GM08714 (cell line): ENCODE measurements around the gene HMOX2.
A peak's percentile ranks its signal among the peaks of the same experiment; 100 is the strongest.

ENCODE experiments used
- H3K4me3 ChIP-seq: fragments of 200-500 bp; sonication (Bioruptor generic); 2 replicates; pipeline ENCODE4 v1.5.1; 2014; ENCODE audit warnings: mild to moderate bottlenecking, low read length, inconsistent platforms
- ZNF274 ChIP-seq: IDR thresholded peaks from 2 replicates; pipeline ENCODE4 v1.6.1; 2012; ENCODE audit warnings: mild to moderate bottlenecking, low read depth, low read length

Gene HMOX2, protein sequence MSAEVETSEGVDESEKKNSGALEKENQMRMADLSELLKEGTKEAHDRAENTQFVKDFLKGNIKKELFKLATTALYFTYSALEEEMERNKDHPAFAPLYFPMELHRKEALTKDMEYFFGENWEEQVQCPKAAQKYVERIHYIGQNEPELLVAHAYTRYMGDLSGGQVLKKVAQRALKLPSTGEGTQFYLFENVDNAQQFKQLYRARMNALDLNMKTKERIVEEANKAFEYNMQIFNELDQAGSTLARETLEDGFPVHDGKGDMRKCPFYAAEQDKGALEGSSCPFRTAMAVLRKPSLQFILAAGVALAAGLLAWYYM

DNA sequence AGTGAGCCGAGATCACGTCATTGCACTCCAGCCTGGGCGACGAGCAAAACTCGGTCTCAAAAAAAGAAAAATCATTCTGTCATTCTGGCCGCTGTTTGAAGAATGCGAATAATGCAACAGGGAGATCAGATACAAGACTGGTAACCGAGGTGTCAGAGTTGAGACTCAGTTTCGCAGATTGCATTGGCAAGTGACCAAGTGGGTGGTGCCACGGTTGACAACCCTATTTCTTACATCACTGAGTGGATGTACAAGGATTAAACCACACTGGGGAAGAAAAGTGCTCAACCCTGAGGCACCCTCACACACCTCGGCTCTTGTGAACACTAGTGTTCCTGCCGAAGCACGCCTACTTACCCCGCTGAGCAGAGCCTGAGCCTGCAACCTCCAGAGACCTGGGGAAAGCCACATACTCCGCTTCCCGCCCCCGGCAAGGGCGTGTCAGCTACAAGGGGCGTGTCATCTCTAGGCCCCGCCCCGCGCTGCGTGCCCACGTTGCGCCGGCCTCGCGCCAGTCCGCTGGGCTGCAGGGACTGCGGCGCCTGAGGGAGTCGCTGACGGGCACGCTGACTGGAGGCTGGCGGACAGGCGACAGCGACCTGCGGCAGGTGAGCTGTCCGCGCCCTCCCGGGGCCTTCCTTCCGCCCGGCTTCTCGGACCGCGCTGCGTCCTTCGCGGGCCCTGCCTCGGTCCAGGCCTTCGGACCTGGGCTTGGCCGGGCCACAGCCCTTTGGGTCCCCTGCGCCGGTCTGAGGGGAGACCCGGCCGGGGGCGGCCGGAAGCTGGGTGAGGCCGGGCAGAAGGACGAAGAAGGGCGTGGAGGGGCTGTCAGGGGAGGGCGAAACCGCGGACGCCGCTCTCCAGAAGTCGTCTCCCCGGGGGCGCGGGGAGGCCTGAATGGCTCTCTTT is at the start of gene HMOX2:
Gene HMOX2 (plus strand): TSS at position 519 of the 909 bp plus-strand sequence. CDS start 29,127 bp downstream, outside the sequence.
- TF ChIP-seq ZNF274 = no peak

DNA sequence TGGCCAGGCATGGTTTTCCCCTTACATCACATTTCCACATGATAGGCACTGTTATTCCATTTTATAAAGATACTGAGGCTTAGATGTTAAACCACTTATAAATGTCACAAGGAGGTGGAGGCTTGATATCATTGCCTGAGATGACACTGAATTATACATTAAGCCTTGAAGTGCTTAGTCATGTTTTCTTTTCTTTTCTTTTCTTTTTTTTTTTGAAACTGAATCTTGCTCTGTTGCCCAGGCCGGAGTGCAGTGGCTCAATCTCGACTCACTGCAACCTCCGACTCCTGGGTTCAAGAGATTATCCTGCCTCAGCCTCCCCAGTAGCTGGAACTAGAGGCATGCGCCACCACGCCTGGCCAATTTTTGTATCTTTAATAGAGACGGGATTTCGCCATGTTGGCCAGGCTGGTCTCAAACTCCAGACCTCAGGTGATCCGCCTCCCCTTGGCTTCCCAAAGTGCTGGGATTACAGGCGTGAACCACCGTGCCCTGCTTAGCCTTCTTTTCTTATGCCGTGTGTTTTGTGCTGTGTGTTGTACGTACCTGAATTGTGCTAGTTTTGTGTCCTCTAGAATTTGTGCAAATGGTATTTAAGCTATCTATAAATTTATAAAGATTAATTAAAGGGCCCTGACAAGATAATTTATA is 49.4 kb upstream of the HMOX2 start:
- peak overlapping the region; percentile 89 for H3K4me3 ChIP-seq
- TF ChIP-seq ZNF274 = no peak

More for the DNA sequence above, at the start of gene HMOX2:
- peak within 1 kb of the TSS; percentile 89 for H3K4me3 ChIP-seq

DNA sequence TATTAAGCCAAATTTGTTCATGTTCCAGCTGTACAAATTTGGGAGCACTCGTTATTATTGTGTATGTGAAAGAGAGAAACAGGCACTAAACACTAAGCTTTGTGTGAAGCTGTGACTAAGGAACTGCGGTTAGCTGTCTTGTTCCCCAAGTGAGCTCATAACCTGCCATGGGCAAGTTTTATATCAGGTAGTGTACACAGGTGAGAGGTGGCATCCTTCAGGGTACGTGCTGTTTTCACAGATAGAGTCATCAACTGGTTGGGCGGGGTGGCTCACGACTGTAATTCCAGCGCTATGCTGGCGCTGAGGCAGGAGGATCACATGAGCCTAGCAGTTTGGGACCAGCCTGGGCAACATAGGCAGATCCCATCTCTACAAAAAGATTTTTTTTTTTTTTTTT is 47.7 kb upstream of the HMOX2 start:
- TF ChIP-seq ZNF274 = no peak
- no peak overlapping the region for H3K4me3 ChIP-seq

DNA sequence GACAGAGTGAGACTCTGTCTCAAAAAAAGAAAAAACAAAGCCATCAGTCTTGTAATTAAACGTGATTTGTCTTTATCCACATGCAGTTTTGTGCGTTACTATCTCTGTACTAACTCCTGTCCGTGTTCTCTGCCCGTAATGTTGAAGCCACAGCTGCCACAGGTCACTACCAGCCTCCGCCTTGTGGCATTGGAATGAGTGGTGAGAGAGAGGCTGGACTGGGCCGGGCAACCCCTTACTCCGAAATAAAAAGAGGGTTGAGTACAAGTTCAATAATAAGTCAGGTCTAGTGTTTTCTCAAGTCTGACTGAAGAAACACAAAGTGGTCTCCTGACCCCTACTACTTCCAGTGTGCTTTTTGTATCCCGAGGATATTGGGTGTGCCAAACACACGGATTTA is 45.2 kb upstream of the HMOX2 start:
- no peak overlapping the region for H3K4me3 ChIP-seq
- no peak for TF ChIP-seq ZNF274

DNA sequence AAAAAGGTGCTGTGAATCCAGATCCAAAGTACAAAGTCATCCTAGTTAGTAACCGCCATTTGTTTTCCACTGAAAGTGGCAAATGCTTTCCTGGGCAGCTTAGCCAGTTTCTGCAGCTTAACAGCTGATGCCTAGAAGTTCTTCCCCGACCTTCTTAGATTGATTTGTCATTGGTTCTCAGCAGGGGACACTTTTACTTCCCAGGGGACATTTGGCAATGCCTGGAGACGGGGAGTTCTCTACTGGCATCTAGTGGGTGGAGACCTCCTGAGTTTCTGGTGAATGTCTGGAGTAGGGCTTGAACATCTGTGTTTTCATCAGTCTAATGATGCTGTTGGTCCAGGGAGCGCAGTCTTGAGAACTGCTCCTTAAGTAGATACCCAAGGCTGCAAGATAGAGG is 43.0 kb upstream of the HMOX2 start:
- no peak for TF ChIP-seq ZNF274
- no peak overlapping the region for H3K4me3 ChIP-seq

DNA sequence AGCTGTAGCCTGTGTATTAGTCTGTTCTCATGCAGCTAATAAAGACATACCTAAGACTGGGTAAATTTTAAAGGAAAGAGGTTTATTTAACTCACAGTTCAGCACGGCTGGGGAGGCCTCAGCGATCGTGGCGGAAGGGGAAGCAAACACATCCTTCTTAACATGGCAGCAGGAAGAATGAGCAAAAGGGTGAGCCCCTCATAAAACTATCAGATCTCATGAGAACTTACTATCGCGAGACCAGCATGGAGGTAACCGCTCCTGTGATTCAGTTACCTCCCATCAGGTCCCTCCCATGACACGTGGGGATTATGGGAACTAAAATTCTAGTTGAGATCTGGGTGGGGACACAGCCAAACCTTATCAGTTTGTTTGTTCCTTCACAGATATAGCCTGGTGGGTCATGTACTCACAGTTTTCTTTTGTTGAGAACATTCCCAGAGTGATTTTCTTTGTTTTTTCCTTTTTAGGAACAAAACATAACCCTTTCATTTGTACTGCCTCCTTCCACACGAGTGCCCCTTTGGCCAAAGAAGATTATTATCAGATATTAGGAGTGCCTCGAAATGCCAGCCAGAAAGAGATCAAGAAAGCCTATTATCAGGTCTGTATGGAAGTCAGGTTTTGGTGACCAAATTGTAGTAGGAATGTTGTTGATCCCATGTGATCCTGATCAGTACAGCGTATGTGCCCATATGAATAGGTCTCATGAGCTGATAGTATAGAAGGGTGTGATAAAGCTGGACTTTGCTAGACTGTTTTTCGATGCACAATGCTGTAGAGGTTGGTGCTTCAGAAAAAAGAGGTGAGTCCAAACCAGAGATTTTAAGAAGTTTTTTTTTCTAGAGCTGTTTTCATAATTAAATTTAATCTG is 42.0 kb upstream of the HMOX2 start:
- no peak overlapping the region for H3K4me3 ChIP-seq
- no peak for TF ChIP-seq ZNF274

DNA sequence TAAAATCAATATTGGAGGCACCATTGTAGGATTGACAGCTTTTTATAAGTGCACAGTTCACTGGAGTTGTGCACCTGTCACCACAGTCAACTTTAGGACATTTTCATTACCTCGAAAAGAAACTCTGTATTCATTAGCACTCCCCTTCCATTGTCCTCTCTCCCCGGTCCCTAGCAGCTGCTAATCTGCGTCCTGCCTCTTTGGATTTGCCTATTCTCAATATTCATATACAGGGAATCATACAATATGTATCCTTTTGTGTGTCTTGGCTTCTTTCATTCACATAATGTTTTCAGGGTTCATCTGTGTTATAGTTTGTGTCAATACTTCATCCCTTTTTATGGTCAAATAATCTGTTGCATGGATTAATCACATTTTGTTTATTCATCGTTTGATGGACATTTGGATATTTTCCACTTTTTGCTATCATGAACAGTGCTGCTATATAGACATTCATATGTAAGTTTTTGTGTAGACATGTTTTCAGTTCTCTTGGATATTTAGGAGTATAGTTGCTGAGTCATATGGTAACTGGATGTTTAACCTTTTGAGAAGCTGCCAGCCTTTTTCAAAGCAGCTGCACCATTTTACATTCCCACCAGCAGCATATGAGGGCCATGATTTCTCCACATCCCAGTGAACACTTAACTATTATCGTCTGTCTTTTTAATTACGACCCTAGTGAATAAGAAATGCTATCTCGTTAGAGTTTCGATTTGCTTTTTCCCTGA is 40.7 kb upstream of the HMOX2 start:
- TF ChIP-seq ZNF274 = no peak

DNA sequence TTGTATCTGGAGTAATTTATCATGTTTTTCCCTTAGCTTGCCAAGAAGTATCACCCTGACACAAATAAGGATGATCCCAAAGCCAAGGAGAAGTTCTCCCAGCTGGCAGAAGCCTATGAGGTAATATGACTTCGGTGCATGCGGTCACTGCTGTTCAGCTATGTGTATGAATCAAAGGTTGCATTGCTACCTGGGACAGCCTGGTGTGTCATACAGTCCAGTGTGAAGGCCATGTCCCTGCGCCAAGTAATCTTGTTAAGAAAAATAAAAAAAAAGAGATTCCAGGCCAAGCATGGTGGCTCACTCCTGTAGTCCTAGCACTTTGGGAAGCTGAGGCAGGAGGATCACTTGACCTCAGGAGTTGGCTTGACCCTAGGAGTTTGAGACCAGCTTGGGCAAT is 38.8 kb upstream of the HMOX2 start:
- no peak overlapping the region for H3K4me3 ChIP-seq
- TF ChIP-seq ZNF274 = no peak

More for the DNA sequence above, 40.7 kb upstream of the HMOX2 start:
- no peak overlapping the region for H3K4me3 ChIP-seq

DNA sequence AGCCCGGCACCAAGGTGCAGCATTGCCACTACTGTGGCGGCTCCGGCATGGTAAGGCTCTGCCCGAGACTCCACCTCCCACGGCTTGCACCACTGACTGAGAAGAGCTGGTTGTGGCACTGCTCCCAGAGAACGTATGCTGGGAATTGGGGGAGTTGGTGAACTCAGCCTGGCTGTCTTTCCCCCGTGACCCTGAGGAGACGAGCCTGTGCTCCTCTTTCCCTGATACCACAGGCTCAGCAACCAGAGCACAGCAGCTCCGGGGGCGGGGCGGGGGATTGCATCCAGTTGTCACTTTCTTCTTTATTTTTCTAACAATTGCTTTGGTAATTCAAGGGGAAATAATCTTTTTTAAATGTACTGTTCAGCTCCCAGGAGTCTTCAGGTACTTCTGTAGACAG is 33.8 kb upstream of the HMOX2 start:
- no peak for TF ChIP-seq ZNF274
- H3K4me3 ChIP-seq = no peak overlapping the region

DNA sequence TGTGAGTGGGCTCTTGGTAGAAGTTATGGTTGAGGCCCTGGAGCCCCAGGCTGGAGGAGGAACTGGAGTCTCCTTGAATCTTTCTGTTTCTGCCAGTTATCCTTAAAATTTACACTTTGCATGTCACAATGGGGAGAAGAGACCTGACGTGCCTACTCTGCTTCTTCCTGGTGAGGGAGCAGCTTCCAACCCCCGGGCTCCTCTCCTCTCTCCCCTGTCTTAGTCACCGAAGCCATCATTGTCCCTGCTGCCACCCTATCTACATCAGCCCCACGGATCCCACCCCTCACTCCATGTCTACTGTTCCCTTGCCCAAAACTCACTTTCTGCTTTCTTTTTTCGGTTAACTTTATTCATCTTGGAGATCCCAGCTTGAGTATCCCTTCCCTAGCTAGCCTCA is 32.9 kb upstream of the HMOX2 start:
- H3K4me3 ChIP-seq = no peak overlapping the region
- TF ChIP-seq ZNF274 = no peak

DNA sequence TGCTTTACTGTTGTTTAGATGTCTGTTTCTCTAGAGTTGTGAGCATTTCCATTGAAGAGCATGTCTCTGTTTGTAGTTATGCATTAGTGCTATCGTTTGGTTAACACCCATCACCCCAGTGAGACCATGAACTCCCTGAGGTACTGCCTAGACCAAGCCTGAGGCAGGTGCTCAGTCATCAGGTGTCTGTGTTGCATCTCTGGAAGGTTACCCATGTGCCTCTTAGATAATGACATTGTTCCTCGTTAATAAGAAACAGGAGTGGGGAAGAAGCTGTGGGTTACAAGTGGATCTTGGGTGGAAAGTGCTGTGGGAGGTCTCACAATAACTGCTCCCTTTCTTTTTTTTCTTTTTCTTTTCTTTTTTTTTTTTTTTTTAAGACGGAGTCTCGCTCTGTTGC is 32.2 kb upstream of the HMOX2 start:
- H3K4me3 ChIP-seq = no peak overlapping the region
- no peak for TF ChIP-seq ZNF274

DNA sequence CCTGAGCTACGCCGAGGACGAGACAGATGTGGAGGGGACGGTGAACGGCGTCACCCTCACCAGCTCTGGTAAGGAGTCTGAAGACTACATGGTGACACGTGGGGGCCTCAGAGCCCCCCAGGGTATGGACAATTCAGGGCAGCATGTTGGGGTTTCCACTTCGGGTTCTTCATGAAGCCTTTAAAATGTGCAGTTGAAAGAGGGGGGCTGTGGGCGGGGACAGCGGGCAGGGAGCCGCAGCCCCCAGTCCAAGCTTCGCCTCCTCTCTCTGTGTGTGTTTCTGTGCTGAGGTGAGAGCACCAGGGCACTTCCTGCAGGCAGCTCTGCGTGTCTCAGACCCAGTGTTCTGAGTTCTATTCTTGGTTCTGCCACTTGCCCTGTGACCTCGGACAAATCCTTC is 25.8 kb upstream of the HMOX2 start:
- H3K4me3 ChIP-seq = no peak overlapping the region
- no peak for TF ChIP-seq ZNF274

DNA sequence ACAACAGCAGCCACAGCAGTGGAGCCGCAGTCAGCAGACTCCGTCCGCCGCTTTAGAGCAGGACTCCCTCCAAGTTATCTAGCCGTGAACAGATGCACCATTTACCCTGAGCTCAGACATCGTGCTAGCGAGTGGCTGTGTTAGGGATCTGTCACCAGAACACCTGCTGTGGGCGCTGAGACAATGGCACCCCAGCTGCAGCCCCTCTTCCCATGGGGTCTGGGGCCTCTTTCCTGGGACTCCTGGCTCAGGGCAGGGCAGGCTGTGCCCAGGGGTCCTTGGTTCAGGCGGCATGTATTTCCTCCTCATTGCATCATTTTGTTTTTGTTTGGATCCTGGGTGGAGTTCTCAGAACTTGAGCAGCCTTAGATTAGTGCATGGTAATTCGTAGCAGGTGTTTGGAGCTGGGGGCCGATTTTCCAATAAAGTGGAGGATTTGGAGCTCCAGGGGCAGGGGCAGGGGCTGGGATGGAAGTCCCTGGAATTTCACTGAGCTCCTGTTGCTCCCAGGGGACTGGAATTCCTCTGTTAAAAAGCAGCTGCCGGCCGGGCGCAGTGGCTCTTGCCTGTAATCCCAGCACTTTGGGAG is 25.2 kb upstream of the HMOX2 start:
- H3K4me3 ChIP-seq = no peak overlapping the region
- no peak for TF ChIP-seq ZNF274
